ENCODE results near the gene NAA25. TPM values are rescaled to one million over a fixed set of nuclear protein-coding genes. Genes with fewer than 3 reads are reported as not detected.

Gene NAA25
- 21.8 and 28.8 TPM in 2 replicates for total RNA-seq (2014; rRNA removed; shearing (Covaris generic))
- polyA plus RNA-seq (2015; cell fraction: cytosol; rRNA removed) = 11.6 and 15.9 TPM in 2 replicates
- 68.5 and 71.1 TPM in 2 replicates for polyA plus RNA-seq (2015; cell fraction: nucleus; rRNA removed)

- in situ Hi-C loops (cut with HindIII; ENCODE audit: low pct_unique_long_range_greater_than_20kb, low sequenced_read_pairs) = no loop called here
Measured at GRCh38 chr12:112108202-112109079, at the start of gene NAA25. TSS of gene NAA25 (minus strand) at chr12:112108783. CDS start at chr12:112108773, 10 bp downstream.

GRCh38 chr12:112153893-112154219 is 45.3 kb upstream of the NAA25 start:
- in situ Hi-C loops (cut with HindIII; ENCODE audit: low pct_unique_long_range_greater_than_20kb, low sequenced_read_pairs) = no loop called here
- DNase-seq (ENCODE audit: low read depth, low spot score) = no peak

More at GRCh38 chr12:112108202-112109079, at the start of gene NAA25:
- peak; percentile 92 for DNase-seq (ENCODE audit: low read depth, low spot score)

- in situ Hi-C loops (cut with HindIII; ENCODE audit: low pct_unique_long_range_greater_than_20kb, low sequenced_read_pairs) = no loop called here
- no peak for DNase-seq (ENCODE audit: low read depth, low spot score)
Measured at GRCh38 chr12:112153181-112153892, 44.8 kb upstream of the NAA25 start.

- in situ Hi-C loops (cut with HindIII; ENCODE audit: low pct_unique_long_range_greater_than_20kb, low sequenced_read_pairs) = no loop called here
- no peak for DNase-seq (ENCODE audit: low read depth, low spot score)
Measured at GRCh38 chr12:112151766-112152541, 43.4 kb upstream of the NAA25 start.

GRCh38 chr12:112149596-112149995 is 41.0 kb upstream of the NAA25 start:
- no peak for DNase-seq (ENCODE audit: low read depth, low spot score)
- in situ Hi-C loops (cut with HindIII; ENCODE audit: low pct_unique_long_range_greater_than_20kb, low sequenced_read_pairs) = no loop called here

- DNase-seq (ENCODE audit: low read depth, low spot score) = peak; percentile 16
- in situ Hi-C loops (cut with HindIII; ENCODE audit: low pct_unique_long_range_greater_than_20kb, low sequenced_read_pairs) = no loop called here
Measured at GRCh38 chr12:112148031-112148513, 39.5 kb upstream of the NAA25 start.

GRCh38 chr12:112146123-112146522 is 37.5 kb upstream of the NAA25 start:
- in situ Hi-C loops (cut with HindIII; ENCODE audit: low pct_unique_long_range_greater_than_20kb, low sequenced_read_pairs) = no loop called here
- DNase-seq (ENCODE audit: low read depth, low spot score) = no peak

GRCh38 chr12:112140728-112141127 is 32.1 kb upstream of the NAA25 start:
- in situ Hi-C loops (cut with HindIII; ENCODE audit: low pct_unique_long_range_greater_than_20kb, low sequenced_read_pairs) = no loop called here
- DNase-seq (ENCODE audit: low read depth, low spot score) = no peak

GRCh38 chr12:112134731-112135130 is 26.1 kb upstream of the NAA25 start:
- no peak for DNase-seq (ENCODE audit: low read depth, low spot score)
- in situ Hi-C loops (cut with HindIII; ENCODE audit: low pct_unique_long_range_greater_than_20kb, low sequenced_read_pairs) = no loop called here

- no peak for DNase-seq (ENCODE audit: low read depth, low spot score)
- in situ Hi-C loops (cut with HindIII; ENCODE audit: low pct_unique_long_range_greater_than_20kb, low sequenced_read_pairs) = no loop called here
Measured at GRCh38 chr12:112133418-112133817, 24.8 kb upstream of the NAA25 start.

- DNase-seq (ENCODE audit: low read depth, low spot score) = no peak
- in situ Hi-C loops (cut with HindIII; ENCODE audit: low pct_unique_long_range_greater_than_20kb, low sequenced_read_pairs) = no loop called here
Measured at GRCh38 chr12:112131686-112132085, 23.1 kb upstream of the NAA25 start.

- DNase-seq (ENCODE audit: low read depth, low spot score) = no peak
- in situ Hi-C loops (cut with HindIII; ENCODE audit: low pct_unique_long_range_greater_than_20kb, low sequenced_read_pairs) = no loop called here
Measured at GRCh38 chr12:112130441-112130998, 21.9 kb upstream of the NAA25 start.

GRCh38 chr12:112126911-112127310 is 18.3 kb upstream of the NAA25 start:
- DNase-seq (ENCODE audit: low read depth, low spot score) = no peak
- in situ Hi-C loops (cut with HindIII; ENCODE audit: low pct_unique_long_range_greater_than_20kb, low sequenced_read_pairs) = no loop called here

- DNase-seq (ENCODE audit: low read depth, low spot score) = no peak
- in situ Hi-C loops (cut with HindIII; ENCODE audit: low pct_unique_long_range_greater_than_20kb, low sequenced_read_pairs) = no loop called here
Measured at GRCh38 chr12:112126000-112126438, 17.4 kb upstream of the NAA25 start.

GRCh38 chr12:112125250-112125999 is 16.8 kb upstream of the NAA25 start, which contains the start of gene TRAFD1:
TSS of gene TRAFD1 (plus strand) at chr12:112125560. CDS start at chr12:112130523, 4,963 bp downstream.
- DNase-seq (ENCODE audit: low read depth, low spot score) = peak; percentile 97
- in situ Hi-C loops (cut with HindIII; ENCODE audit: low pct_unique_long_range_greater_than_20kb, low sequenced_read_pairs) = no loop called here

GRCh38 chr12:112124918-112125249 is 16.3 kb upstream of the NAA25 start:
- in situ Hi-C loops (cut with HindIII; ENCODE audit: low pct_unique_long_range_greater_than_20kb, low sequenced_read_pairs) = no loop called here
- DNase-seq (ENCODE audit: low read depth, low spot score) = no peak
